ENCODE results near the gene COL4A2. TPM values are rescaled to one million over a fixed set of nuclear protein-coding genes. Genes with fewer than 3 reads are reported as not detected.

The COL4A2 gene
- total RNA-seq, 1 experiment from 2014 or later, result 1.6 TPM

GRCh38 chr13:110285991-110286832, 20.9 kb upstream of the COL4A2 start:
- Histone ChIP-seq H3K9me3 (ENCODE audit: control insufficient read depth in 1 of 2, insufficient read depth in 1 of 2, low read depth in 1 of 2, low read length in 2 of 2) (no peaks in the 10 kb centered on the region), H3K36me3 (ENCODE audit: control insufficient read depth in 1 of 2, insufficient read depth in 2 of 2, low read length in 2 of 2) (no peaks in the 10 kb centered on the region), H3K27me3 (ENCODE audit: insufficient read depth, low read length) (peaks cover 4% of the 10 kb centered on the region; the same call in 1 of the 2 replicates), H3K27ac (ENCODE audit: low read depth, low read length) (no peak overlapping the region), H3K9me2 (ENCODE audit: insufficient read depth) (no peaks in the 10 kb centered on the region), H3K4me3 (replicated peaks in 1 of 2; ENCODE audit: low read depth in 1 of 2, low read length in 2 of 2) (no peak overlapping the region), H2AFZ (ENCODE audit: low read depth, low read length, poor library complexity, severe bottlenecking) (no peak overlapping the region), H3K4me2 (ENCODE audit: low read length) (no peak overlapping the region), H3K4me1 (ENCODE audit: control insufficient read depth in 1 of 2, insufficient read depth in 2 of 2, low read length in 2 of 2) (no peaks in the 10 kb centered on the region), H4K20me1 (ENCODE audit: insufficient read depth) (no peaks in the 10 kb centered on the region), H3K9ac (ENCODE audit: low read length) (no peak overlapping the region), H3K79me2 (ENCODE audit: insufficient read depth, low read length) (no peaks in the 10 kb centered on the region)
- TF ChIP-seq, protein P1, sequence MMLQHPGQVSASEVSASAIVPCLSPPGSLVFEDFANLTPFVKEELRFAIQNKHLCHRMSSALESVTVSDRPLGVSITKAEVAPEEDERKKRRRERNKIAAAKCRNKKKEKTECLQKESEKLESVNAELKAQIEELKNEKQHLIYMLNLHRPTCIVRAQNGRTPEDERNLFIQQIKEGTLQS (IDR thresholded peaks at IDR 0.05), result no peak
- TF ChIP-seq ZFX (IDR thresholded peaks at IDR 0.05), result no peak
- no peak for TF ChIP-seq SIN3A (IDR thresholded peaks at IDR 0.05; ENCODE audit: low read depth)
- TF ChIP-seq CBX3 (IDR thresholded peaks at IDR 0.05; ENCODE audit: low read depth), result no peak
- TF ChIP-seq, protein P2, sequence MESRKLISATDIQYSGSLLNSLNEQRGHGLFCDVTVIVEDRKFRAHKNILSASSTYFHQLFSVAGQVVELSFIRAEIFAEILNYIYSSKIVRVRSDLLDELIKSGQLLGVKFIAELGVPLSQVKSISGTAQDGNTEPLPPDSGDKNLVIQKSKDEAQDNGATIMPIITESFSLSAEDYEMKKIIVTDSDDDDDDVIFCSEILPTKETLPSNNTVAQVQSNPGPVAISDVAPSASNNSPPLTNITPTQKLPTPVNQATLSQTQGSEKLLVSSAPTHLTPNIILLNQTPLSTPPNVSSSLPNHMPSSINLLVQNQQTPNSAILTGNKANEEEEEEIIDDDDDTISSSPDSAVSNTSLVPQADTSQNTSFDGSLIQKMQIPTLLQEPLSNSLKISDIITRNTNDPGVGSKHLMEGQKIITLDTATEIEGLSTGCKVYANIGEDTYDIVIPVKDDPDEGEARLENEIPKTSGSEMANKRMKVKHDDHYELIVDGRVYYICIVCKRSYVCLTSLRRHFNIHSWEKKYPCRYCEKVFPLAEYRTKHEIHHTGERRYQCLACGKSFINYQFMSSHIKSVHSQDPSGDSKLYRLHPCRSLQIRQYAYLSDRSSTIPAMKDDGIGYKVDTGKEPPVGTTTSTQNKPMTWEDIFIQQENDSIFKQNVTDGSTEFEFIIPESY (IDR thresholded peaks at IDR 0.05; ENCODE audit: extremely low read depth, insufficient replicate concordance, low read length), result no peak
- ChIA-PET POLR2A (no interaction called here), CTCF (no interaction called here), RAD21 (ENCODE audit: low non-redundant PET in 1 of 2, low total read pairs in 2 of 2, uncharacterized antibody in 2 of 2, unreplicated experiment in 2 of 2) (no interaction called here)
- BruUV-seq (replicated peaks), result no TSS peak
- ATAC-seq (no peak), DNase-seq (ENCODE audit: low read depth, low spot score) (no peak)
- intact Hi-C loops (cut with micrococcal nuclease), result no loop called here
